Transverse colon (tissue), 4 donors: ENCODE measurements around the gene MRAP2. TPM values are rescaled to one million over a fixed set of nuclear protein-coding genes. Genes with fewer than 3 reads are reported as not detected.
"Not testable (repeated sequence)": the region's sequence is repeated elsewhere in the genome, so short reads cannot be mapped to it uniquely, and the experiment has no call there.

Source experiments
- DNase-seq: peaks from one replicate; pipeline ENCODE4 v3.0.0-alpha.2; 2019
- H3K27ac ChIP-seq, 4 donors: fragments of 200-600 bp; sonication (generic); 2 replicates each; pipeline ENCODE4 v1.5.1; 2016 to 2018; ENCODE audit warnings: inconsistent platforms in 4 of 4
- H3K27me3 ChIP-seq: fragments of 200-600 bp; sonication (generic); 2 replicates; pipeline ENCODE4 v1.5.1; 2017; ENCODE audit warnings: inconsistent platforms
- H3K36me3 ChIP-seq, 4 donors: fragments of 200-600 bp; sonication (generic); 2 replicates each; pipeline ENCODE4 v1.5.1; 2017 to 2019; ENCODE audit warnings: inconsistent platforms in 4 of 4
- H3K4me1 ChIP-seq, 4 donors: fragments of 200-600 bp; sonication (generic); 2 replicates each; pipeline ENCODE4 v1.5.1; 2017 to 2020; ENCODE audit warnings: inconsistent platforms in 4 of 4
- H3K4me3 ChIP-seq, 4 donors: fragments of 200-600 bp; sonication (generic); 1 replicate in 1 of 4; 2 replicates in 3 of 4; pipeline versions ENCODE4 v1.5.1 to v1.6.1; 2017 to 2019; ENCODE audit warnings: inconsistent platforms in 4 of 4
- H3K9me3 ChIP-seq, 2 donors: fragments of 200-600 bp; sonication (generic); 2 replicates each; pipeline ENCODE4 v1.5.1; 2017 to 2019; ENCODE audit warnings: inconsistent platforms in 2 of 2
- EP300 ChIP-seq: sonication (generic); formaldehyde crosslinking; IDR thresholded peaks from one replicate; pipeline ENCODE4 v1.6.1; 2017; ENCODE audit warnings: antibody characterized with exemption, low read depth
- POLR2A ChIP-seq: fragments of 450-650 bp; IDR thresholded peaks from one replicate; pipeline ENCODE4 v1.6.1; 2016; ENCODE audit warnings: antibody characterized with exemption, mild to moderate bottlenecking, moderate library complexity
- POLR2AphosphoS5 ChIP-seq, 3 donors: sonication (generic); formaldehyde crosslinking; IDR thresholded peaks; one replicate each; pipeline ENCODE4 v1.6.1; 2016; ENCODE audit warnings: antibody characterized with exemption in 3 of 3
- WGBS, 2 donors: methylation state at CpG; one replicate each; pipeline ENCODE4 v1.1.5; 2018; ENCODE audit warnings: low coverage in 1 of 2; 5-methylcytosine and 5-hydroxymethylcytosine counted together
- in situ Hi-C, 4 donors: fragments of 200-750 bp; cut with MboI; loops; one replicate each; pipeline versions ENCODE4 v1.15.0 to v1.15.1; 2017; ENCODE audit warnings: low sequenced_read_pairs in 3 of 4, low pct_ligation_motif_present in 1 of 4, low pct_unique_long_range_greater_than_20kb in 1 of 4
- intact Hi-C: fragments of 100-400 bp; cut with DNase I; formaldehyde crosslinking; loops from one replicate; pipeline ENCODE4 v1.15.1; 2023; ENCODE audit warnings: low total_unique reads
- total RNA-seq, 4 donors: library from RNA; depleted of rRNA; stranded (reverse); fragments of >200 nt; gene quantifications; one replicate each; pipeline ENCODE4 v1.1.0, GENCODE V29; 2016
- TF ChIP-seq, protein P1 (sequence below), 5 experiments: fragments of 200-600 bp in 3 of 5; fragments of 450-650 bp in 2 of 5; sonication (generic) in 3 of 5; IDR thresholded peaks; 1 replicate in 2 of 5; 2 replicates in 3 of 5; pipeline ENCODE4 v1.5.1; 2016 to 2017; ENCODE audit warnings: antibody characterized with exemption in 5 of 5, inconsistent platforms in 3 of 5, mild to moderate bottlenecking in 2 of 5, moderate library complexity in 1 of 5

The MRAP2 gene
- total RNA-seq, 4 donors from 2014 or later: 0.80 to 5.1 (median 2.9) TPM

DNA sequence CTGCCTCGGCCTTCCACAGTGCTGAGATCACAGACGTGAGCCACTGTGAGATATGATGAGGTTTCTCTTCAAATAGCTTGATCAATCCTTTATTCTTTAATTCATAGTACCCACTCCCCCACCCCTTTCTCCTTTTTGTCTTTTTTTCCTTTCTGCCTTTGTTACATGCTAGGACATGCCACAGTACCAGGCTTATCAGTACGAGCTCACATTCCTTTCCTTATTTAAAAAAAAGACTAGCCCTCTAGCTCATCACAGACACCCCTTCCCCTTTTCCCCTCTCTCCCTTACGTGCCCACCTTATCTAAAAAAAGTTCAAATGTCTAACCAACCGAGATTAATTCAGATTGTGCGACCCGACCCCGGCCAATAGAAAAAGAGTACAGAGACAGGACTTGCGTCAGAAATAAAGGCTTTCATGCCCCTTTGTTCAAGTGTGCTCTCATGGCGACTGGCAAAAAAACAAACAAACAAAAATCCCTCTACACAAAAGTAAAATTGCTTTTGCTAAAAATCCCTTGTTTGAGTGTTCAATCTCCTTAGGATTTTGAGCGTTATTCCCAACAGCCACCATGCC is 49.2 kb downstream of the MRAP2 start:
- in situ Hi-C loops (no loop called here), intact Hi-C loops (no loop called here)
- H3K4me1 ChIP-seq: no peaks in the 10 kb centered on the region
- 80 to 89% methylated on average over 9 to 11 of the region's 11 CpGs for WGBS, 2 donors
- H3K4me3 ChIP-seq: no peak overlapping the region
- H3K27me3 ChIP-seq: no peaks in the 10 kb centered on the region
- H3K9me3 ChIP-seq: no peaks in the 10 kb centered on the region
- DNase-seq: no peak
- no peak overlapping the region for H3K27ac ChIP-seq
- TF ChIP-seq POLR2A (no peak), EP300 (no peak), POLR2AphosphoS5 (IDR thresholded peaks at IDR 0.05) (no peak)
- TF ChIP-seq, protein P1, sequence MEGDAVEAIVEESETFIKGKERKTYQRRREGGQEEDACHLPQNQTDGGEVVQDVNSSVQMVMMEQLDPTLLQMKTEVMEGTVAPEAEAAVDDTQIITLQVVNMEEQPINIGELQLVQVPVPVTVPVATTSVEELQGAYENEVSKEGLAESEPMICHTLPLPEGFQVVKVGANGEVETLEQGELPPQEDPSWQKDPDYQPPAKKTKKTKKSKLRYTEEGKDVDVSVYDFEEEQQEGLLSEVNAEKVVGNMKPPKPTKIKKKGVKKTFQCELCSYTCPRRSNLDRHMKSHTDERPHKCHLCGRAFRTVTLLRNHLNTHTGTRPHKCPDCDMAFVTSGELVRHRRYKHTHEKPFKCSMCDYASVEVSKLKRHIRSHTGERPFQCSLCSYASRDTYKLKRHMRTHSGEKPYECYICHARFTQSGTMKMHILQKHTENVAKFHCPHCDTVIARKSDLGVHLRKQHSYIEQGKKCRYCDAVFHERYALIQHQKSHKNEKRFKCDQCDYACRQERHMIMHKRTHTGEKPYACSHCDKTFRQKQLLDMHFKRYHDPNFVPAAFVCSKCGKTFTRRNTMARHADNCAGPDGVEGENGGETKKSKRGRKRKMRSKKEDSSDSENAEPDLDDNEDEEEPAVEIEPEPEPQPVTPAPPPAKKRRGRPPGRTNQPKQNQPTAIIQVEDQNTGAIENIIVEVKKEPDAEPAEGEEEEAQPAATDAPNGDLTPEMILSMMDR (IDR thresholded peaks at IDR 0.05): no peak
- H3K36me3 ChIP-seq: no peaks in the 10 kb centered on the region

DNA sequence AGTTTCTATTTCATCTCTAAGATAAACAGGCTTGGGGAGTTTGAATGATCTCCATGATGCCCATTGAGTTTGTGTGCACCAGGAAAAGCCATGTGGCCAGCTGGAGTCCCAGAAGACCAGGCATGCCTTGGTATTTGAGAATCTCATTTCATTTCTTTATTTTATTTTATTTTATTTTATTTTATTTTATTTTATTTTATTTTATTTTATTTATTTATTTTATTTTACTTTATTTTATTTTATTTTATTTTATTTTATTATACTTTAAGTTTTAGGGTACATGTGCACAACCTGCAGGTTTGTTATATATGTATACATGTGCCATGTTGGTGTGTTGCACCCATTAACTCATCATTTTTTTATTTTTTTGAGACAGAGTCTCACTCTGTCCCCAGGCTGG is 51.1 kb downstream of the MRAP2 start:
- H3K9me3 ChIP-seq, H3K4me3 ChIP-seq, H3K27ac ChIP-seq, H3K27me3 ChIP-seq, intact Hi-C loops, DNase-seq, in situ Hi-C loops, H3K36me3 ChIP-seq, H3K4me1 ChIP-seq: not testable (repeated sequence)

DNA sequence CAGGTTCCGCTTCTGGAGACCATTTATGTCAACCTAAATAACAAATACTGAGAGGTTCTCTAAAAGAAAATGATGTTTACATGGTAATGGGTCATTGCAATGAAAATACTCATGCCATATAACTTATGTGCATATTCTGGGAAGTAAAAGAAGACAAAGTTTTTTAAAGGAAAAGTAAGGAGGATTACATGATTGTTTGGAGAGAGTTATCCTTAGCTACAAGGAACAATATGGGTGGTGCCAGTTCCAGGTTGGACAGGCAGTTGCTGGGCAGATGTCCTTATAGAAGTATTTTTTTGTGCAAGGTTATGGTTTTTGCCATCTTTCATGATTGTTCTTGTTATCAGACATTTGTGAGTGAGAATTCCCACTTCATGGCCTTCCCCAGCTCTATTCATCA is 52.5 kb downstream of the MRAP2 start:
- H3K27me3 ChIP-seq: no peaks in the 10 kb centered on the region
- DNase-seq: no peak
- intact Hi-C loops: no loop called here
- no peaks in the 10 kb centered on the region for H3K36me3 ChIP-seq
- H3K4me1 ChIP-seq: no peaks in the 10 kb centered on the region
- no peak overlapping the region for H3K27ac ChIP-seq
- WGBS, 2 donors: 77 to 100% methylated on average over 1 of the region's 1 CpG
- H3K4me3 ChIP-seq: no peak overlapping the region
- TF ChIP-seq POLR2A: no peak
- TF ChIP-seq, protein P1 (IDR thresholded peaks at IDR 0.05): no peak
- TF ChIP-seq POLR2AphosphoS5 (IDR thresholded peaks at IDR 0.05): no peak
- no peak for TF ChIP-seq EP300
- no peaks in the 10 kb centered on the region for H3K9me3 ChIP-seq
- in situ Hi-C loops: no loop called here

DNA sequence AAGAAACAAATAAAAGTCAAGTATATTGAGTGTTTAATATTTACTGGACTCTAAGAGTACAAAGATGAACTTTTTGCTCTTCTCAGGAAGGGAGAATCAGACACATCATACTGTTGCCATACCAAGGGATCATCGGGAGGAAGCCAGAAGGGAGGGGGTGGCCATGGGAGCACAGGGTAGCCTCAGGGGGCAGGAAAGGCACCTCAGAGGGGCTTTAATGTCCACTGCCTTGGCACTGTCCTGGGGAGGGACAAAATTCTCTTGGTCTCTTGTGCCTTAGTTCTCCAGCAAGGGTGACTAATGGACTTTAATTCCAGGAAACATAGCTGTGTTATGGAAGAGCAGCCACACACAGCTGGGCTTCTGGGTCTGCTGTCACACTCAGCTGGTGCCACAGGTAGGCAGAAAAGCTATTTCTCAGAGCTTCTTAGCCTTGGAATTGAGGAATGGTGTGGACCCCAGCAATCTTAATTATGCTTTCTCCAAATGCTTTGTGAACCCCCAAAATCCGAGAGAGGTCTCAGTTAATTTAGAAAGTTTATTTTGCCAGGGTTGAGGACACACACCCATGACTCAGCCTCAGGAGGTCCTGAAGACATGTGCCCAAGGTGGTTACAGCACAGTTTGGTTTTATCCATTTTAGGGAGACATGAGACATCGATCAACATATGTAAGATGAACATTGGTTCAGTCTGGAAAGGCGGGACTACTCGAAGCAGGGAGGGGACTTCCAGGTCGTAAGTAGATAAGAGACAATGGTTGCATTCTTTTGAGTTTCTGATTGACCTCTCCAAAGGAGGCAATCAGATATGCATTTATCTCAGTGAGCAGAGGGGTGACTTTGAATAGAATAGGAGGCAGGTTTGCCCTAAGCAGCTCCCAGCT is 53.2 kb downstream of the MRAP2 start:
- Histone ChIP-seq H3K9me3 (no peaks in the 10 kb centered on the region), H3K36me3 (no peaks in the 10 kb centered on the region), H3K4me3 (no peak overlapping the region), H3K27me3 (no peaks in the 10 kb centered on the region), H3K4me1 (no peaks in the 10 kb centered on the region), H3K27ac (no peak overlapping the region)
- TF ChIP-seq, protein P1 (IDR thresholded peaks at IDR 0.05): no peak
- TF ChIP-seq POLR2AphosphoS5 (IDR thresholded peaks at IDR 0.05): no peak
- TF ChIP-seq POLR2A: no peak
- TF ChIP-seq EP300: no peak
- intact Hi-C loops (no loop called here), in situ Hi-C loops (no loop called here)
- DNase-seq: no peak
- WGBS, 2 donors: 59 to 61% methylated on average over 5 to 6 of the region's 6 CpGs
